IPS DF 6.9 (cell line): ENCODE data around the gene NDOR1.

Source experiments
- DNase-seq: peaks from one replicate; pipeline ENCODE4 v3.0.0-alpha.2; 2013; ENCODE audit warnings: low read depth, low spot score
- H3K27ac ChIP-seq: one replicate; pipeline ENCODE4 v1.5.1; 2013; ENCODE audit warnings: low read length, control low read depth
- H3K27me3 ChIP-seq: 2 replicates; pipeline ENCODE4 v1.6.1; 2013; ENCODE audit warnings: mild to moderate bottlenecking, low read length; ENCODE audit not compliant: control insufficient read depth, insufficient read depth
- H3K36me3 ChIP-seq: 2 replicates; pipeline ENCODE4 v1.6.1; 2013; ENCODE audit warnings: low read length; ENCODE audit not compliant: control insufficient read depth, insufficient read depth
- H3K4me1 ChIP-seq: 2 replicates; pipeline ENCODE4 v1.6.1; 2013; ENCODE audit warnings: low read length; ENCODE audit not compliant: control insufficient read depth, insufficient read depth
- H3K4me3 ChIP-seq: 2 replicates; pipeline ENCODE4 v1.5.1; 2013; ENCODE audit warnings: mild to moderate bottlenecking, low read length
- H3K9me3 ChIP-seq: 2 replicates; pipeline ENCODE4 v1.6.1; 2013; ENCODE audit warnings: low read length, inconsistent platforms; ENCODE audit not compliant: control insufficient read depth, insufficient read depth
- WGBS: extraction: QIAGEN DNeasy Blood & Tissue Kit; methylation state at CpG from one replicate; pipeline ENCODE4 v1.1.7; 2013; ENCODE audit warnings: mixed read lengths, missing lambda C conversion rate; ENCODE audit not compliant: insufficient read length, insufficient coverage; 5-methylcytosine and 5-hydroxymethylcytosine counted together

The NDOR1 gene

DNA sequence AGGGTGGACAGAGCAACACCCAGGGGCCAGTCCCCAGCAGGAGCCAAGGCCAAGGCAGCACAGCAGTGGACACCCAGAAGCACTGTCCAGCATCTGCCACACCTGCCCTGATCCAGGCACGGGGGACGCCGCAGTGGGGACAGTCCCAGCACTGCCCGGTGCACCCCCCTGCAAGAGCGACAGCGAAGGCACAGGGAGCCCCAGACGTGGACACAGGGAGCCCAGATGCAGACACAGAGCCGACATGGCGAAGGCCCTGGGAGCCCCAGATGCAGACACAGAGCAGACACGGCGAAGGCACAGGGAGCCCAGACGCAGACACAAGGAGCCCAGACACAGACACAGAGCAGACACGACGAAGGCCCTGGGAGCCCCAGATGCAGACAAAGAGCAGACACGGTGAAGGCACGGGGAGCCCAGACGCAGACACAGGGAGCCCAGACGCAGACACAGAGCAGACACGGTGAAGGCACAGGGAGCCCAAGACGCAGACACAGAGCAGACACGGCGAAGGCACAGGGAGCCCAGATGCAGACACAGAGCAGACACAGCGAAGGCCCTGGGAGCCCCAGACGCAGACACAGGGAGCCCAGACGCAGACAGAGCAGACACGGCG lies 21.4 kb upstream of the NDOR1 start:
- no peak for DNase-seq
- WGBS: no CpG with 5 or more reads among the region's 27 CpGs
- Histone ChIP-seq H3K27ac (no peak overlapping the region), H3K27me3 (no peaks in the 10 kb centered on the region), H3K4me3 (no peak overlapping the region), H3K4me1 (no peaks in the 10 kb centered on the region; the same call in 1 of the 2 replicates), H3K9me3 (no peaks in the 10 kb centered on the region), H3K36me3 (peaks cover 31% of the 10 kb centered on the region)

DNA sequence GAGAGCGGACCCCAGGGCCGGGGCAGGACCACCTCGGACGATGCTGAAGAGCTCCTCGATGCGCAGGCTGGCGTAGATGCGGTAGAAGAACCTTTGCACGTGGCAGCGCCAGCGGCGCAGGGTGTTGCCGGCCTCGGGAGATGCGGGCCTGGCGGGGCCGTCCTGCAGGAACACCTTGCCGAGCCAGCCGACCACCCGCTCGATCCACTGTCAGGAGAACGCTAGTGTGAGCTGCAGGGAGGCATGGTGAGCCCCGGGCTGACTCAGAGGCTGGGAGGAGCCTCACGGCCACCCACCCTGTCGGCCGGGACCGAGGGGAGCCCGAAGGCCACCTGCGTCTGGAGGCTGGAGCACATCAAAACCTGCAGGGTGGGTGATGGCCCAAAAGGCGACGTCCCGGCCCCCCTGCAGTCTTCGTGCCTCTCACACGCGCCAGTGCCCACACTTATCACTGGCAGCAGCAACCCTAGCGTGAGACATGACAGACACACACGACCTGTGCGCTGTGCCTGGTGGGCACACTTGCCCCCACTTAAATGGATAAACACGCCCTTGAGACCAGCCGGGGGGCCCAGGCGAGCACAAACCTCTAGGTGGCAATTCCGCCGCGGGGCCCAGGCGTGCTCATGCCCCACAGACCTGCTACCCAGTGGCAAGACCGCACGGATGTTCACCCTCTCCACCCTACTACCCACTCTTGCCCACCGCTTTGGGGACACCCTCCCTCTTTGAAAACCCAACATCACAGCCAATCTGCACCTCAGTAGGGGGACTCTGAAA lies 20.4 kb upstream of the NDOR1 start:
- peaks cover 31% of the 10 kb centered on the region for H3K36me3 ChIP-seq
- WGBS: no CpG with 5 or more reads among the region's 48 CpGs

DNA sequence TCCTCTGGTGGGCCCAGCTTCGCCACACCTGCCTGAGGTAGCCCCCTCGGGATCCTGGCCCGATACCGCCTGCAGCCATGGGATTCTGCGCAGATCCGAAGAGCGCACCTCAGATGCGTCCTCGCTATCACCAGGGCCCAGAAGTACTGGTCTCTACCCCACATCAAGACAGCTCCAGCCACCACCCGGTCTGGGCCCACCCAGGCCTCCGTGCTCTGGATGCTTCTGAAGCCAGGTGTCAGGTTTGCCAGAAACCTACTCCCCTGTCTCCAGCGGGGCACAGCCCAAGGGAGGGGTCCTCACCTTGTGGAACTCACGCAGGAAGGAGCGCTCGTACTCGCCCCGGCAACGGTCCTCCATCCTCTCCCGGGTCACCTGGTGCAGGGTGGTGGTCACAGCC lies 19.6 kb upstream of the NDOR1 start:
- Histone ChIP-seq H3K9me3 (no peaks in the 10 kb centered on the region), H3K27me3 (no peaks in the 10 kb centered on the region), H3K36me3 (peaks cover 26% of the 10 kb centered on the region), H3K27ac (no peak overlapping the region), H3K4me1 (peaks cover 6% of the 10 kb centered on the region; the same call in 1 of the 2 replicates), H3K4me3 (no peak overlapping the region)
- no peak for DNase-seq
- WGBS: no CpG with 5 or more reads among the region's 19 CpGs

More for the DNA sequence above, 20.4 kb upstream of the NDOR1 start:
- Histone ChIP-seq H3K4me3 (no peak overlapping the region), H3K9me3 (no peaks in the 10 kb centered on the region), H3K4me1 (peaks cover 6% of the 10 kb centered on the region; the same call in 1 of the 2 replicates), H3K27ac (no peak overlapping the region), H3K27me3 (no peaks in the 10 kb centered on the region)
- DNase-seq: no peak

DNA sequence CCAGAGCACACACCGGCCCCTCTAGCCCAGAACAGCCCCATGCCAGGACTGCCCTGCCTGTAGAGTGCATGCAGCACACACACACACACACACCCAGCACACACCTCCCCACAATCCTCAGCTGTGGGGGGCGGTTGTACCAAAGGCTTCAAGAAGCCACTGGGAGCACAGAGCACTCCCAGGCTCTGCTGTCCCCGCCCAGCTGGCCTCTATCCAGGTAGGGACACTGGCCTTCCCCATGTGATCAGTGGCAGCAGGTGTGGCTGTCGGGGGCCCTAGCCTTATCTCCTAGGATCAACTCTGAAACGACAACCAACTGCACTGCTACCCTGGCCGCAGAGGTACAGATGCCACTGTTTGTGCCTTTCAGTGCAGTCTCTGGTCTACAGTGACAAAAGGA lies 19.1 kb upstream of the NDOR1 start:
- WGBS: no CpG with 5 or more reads among the region's 6 CpGs
- no peak overlapping the region for H3K27ac ChIP-seq
- no peak overlapping the region for H3K4me3 ChIP-seq
- no peaks in the 10 kb centered on the region for H3K27me3 ChIP-seq
- no peaks in the 10 kb centered on the region for H3K9me3 ChIP-seq
- H3K36me3 ChIP-seq: peaks cover 23% of the 10 kb centered on the region
- DNase-seq: no peak
- peaks cover 6% of the 10 kb centered on the region; the same call in 1 of the 2 replicates for H3K4me1 ChIP-seq

GRCh38 chr9:137187386-137187785 lies 18.1 kb upstream of the NDOR1 start:
- H3K27me3 ChIP-seq: no peaks in the 10 kb centered on the region
- DNase-seq: no peak
- no peak overlapping the region for H3K27ac ChIP-seq
- no CpG with 5 or more reads among the region's 15 CpGs for WGBS
- H3K36me3 ChIP-seq: peaks cover 22% of the 10 kb centered on the region
- peaks cover 6% of the 10 kb centered on the region; the same call in 1 of the 2 replicates for H3K4me1 ChIP-seq
- H3K9me3 ChIP-seq: no peaks in the 10 kb centered on the region
- peak overlapping the region; percentile 95; the same call in 1 of the 2 replicates for H3K4me3 ChIP-seq

GRCh38 chr9:137188086-137188489 lies 17.4 kb upstream of the NDOR1 start:
- Histone ChIP-seq H3K9me3 (no peaks in the 10 kb centered on the region), H3K4me3 (peak overlapping the region; percentile 95), H3K27ac (no peak overlapping the region), H3K4me1 (peaks cover 6% of the 10 kb centered on the region; the same call in 1 of the 2 replicates), H3K36me3 (peaks cover 16% of the 10 kb centered on the region), H3K27me3 (no peaks in the 10 kb centered on the region)
- DNase-seq: no peak
- no CpG with 5 or more reads among the region's 31 CpGs for WGBS

GRCh38 chr9:137188490-137189296 lies 16.8 kb upstream of the NDOR1 start, which contains the start of the genes ANAPC2 and SSNA1:
ANAPC2 (minus strand) TSS chr9:137188560; CDS start chr9:137188532, 28 bp downstream.
SSNA1 (plus strand) TSS chr9:137188676; CDS start chr9:137188727, 51 bp downstream.
- H3K4me1 ChIP-seq: peaks cover 6% of the 10 kb centered on the region; the same call in 1 of the 2 replicates
- no peak within 1 kb of the TSS for H3K27ac ChIP-seq
- H3K36me3 ChIP-seq: peaks cover 11% of the 10 kb centered on the region
- no peaks in the 10 kb centered on the region for H3K9me3 ChIP-seq
- H3K27me3 ChIP-seq: no peaks in the 10 kb centered on the region
- H3K4me3 ChIP-seq: peak within 1 kb of the TSS; percentile 95
- DNase-seq: peak; percentile 85
- no CpG with 5 or more reads among the region's 98 CpGs for WGBS

- no CpG with 5 or more reads among the region's 23 CpGs for WGBS
- H3K27ac ChIP-seq: no peak overlapping the region
- peaks cover 9% of the 10 kb centered on the region; the same call in 1 of the 2 replicates for H3K36me3 ChIP-seq
These were observed 15.9 kb upstream of the NDOR1 start for GRCh38 chr9:137189297-137190295.

DNA sequence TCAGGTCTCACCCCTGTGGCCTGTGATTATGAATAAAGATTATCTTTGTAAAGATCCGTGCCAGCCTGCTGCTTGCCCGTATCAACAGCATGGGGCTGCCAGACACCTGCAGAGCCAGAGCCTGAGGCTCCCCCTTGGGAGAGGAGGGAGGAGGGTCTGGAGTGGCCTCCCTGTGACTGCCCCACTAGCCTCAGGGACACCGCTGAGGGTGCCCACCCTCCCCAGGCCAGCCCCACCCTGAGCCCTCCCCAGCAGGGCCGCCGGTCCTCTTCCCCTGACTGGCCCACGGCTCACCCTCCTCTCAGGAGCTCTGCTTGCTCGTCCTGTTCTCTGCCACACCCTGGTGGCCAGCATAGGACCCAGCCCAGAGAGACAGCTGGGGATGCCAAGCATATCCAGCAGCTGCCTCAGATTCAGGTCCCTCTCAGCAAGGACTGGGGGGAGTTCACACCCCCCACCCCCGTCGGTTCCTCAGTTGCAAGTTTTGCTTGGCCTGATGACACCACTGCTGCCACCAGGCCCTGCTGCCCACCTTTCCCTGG lies 15.1 kb upstream of the NDOR1 start:
- Histone ChIP-seq H3K4me1 (peaks cover 7% of the 10 kb centered on the region), H3K4me3 (no peak overlapping the region), H3K36me3 (0 out of 2 replicates have a peak, but pooled peaks cover 3% of the 10 kb centered on the region), H3K9me3 (no peaks in the 10 kb centered on the region), H3K27ac (no peak overlapping the region), H3K27me3 (no peaks in the 10 kb centered on the region)
- no peak for DNase-seq
- no CpG with 5 or more reads among the region's 9 CpGs for WGBS

More at GRCh38 chr9:137189297-137190295, 15.9 kb upstream of the NDOR1 start:
- Histone ChIP-seq H3K9me3 (no peaks in the 10 kb centered on the region), H3K4me1 (peaks cover 6% of the 10 kb centered on the region), H3K27me3 (no peaks in the 10 kb centered on the region), H3K4me3 (peak overlapping the region; percentile 95; the same call in 1 of the 2 replicates)
- no peak for DNase-seq
